ENCODE results near the gene NKG7.
"Not testable (repeated sequence)": the region's sequence is repeated elsewhere in the genome, so short reads cannot be mapped to it uniquely, and the experiment has no call there.

NKG7 gene, protein sequence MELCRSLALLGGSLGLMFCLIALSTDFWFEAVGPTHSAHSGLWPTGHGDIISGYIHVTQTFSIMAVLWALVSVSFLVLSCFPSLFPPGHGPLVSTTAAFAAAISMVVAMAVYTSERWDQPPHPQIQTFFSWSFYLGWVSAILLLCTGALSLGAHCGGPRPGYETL

DNA sequence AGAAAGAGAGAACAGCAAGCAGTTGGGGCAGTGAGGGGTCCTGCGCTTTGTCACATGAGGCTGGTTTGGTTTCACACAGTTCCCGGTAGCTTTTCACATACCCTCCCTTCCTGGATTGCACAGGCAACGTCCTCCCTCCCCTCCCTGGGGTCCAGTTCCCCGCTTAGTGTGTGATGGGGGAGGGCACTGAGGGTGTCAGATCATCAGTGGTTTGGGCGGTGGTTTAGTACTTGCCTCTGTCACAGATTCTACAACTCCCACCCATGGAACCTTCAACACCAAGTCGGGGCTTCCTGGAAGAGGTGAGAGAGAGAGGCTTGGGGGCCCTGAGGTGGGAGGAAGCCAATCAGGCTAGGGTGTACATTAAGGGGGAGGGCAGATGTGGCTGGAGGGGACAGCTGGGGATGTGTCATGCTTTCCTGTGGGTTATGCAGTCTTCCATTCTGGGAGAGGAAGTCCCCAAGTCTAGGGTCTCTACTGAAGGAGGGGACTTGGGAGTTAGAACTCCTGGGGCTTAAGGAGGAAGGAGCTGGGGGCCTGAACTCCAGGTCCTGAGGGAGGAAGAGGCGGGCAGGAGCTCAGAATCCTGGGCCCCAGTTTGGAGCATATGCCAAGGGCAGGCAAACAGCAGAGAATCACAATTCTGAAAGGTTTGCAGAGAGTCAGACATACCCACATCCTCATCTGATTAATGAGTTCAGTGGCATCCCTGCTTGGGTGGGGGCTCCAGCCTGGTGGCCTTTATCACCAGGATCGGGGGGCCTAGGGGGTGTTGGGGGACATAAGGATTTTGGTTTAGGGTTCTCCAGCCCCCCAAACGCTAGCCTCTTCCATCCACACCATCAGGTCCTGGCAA, at the start of gene NKG7:
Gene NKG7, minus strand, starts transcription at position 6 of the 856 bp plus-strand sequence. CDS start 119 bp downstream, outside the sequence.
- DNase-seq: peak; percentile 68 to 74

DNA sequence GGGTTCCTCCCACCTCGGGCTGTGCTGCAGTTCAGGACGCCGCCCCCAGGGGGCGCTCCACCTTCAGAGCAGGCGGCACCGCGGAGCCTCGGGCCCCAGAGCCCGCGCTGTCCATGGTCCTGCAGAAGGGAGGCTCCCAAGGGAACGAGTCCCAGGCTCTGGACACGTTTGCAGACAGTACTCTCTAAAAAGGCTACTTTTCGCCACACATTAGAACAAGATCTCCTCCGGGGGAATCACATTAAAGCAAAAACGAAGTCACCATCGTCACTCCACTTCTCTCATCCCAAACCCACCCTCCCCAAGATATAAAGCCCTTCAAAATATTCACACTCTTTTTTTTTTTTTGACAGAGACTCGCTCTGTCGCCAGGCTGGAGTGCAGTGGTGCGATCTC, 49.6 kb upstream of the NKG7 start:
- peak; percentile 78 to 81 for DNase-seq

DNA sequence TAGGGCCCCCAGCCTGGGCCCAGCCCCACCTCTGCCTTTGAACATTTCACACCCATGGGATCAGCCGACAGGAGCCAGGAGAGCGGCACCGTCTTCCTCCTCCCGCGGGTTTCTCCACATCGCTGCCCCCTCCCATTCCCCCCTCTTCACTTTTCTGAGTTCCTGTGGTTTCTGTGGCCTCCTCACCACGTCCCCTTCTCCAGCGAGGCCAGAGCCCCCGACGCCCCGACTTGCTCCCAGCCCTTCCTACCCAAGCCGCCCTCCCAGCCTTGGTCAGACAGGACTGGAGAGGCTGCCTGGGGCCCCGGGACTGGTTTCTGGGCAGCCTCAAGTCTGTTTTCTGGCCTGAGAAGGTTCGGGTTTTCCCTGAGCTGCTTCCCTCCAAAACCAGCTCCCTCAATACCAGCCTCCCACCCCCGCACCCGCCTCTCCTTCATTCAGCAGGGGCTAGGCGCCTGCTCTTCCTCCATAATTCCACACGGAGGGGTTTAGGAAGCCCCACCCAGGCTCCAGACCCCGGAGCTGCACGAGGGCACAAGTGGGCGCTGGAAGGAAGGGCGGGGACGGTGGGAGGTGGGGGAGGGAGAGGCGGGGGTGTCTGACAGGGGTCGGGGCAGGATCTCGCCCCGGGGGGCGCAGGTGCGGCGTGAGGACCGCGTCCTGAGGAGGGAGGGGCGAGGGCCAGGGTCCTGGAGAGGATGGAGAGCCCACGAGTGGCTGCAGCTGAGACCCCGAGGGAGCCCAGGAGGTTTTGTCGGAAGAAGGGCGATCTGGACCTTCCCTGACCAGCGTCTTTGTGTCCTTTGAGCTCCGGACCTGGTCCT, 49.0 kb upstream of the NKG7 start:
- no peak for DNase-seq

DNA sequence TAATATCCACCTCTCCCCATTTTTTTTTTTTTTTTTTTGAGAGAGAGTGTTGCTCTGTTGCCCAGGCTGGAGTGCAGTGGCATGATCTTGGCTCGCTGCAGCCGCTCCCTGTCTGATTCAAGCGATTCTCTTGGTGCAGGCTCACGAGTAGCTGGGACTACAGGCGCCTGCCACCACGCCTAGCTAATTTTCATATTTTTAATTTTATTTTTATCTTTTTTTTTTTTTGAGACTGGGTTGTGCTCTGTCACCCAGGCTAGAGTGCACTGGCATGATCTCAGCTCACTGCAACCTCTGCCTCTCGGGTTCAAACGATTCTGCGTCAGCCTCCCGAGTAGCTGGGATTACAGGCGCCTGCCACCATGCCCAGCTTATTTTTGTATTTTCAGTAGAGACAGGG, 48.1 kb upstream of the NKG7 start:
- DNase-seq: not testable (repeated sequence)

DNA sequence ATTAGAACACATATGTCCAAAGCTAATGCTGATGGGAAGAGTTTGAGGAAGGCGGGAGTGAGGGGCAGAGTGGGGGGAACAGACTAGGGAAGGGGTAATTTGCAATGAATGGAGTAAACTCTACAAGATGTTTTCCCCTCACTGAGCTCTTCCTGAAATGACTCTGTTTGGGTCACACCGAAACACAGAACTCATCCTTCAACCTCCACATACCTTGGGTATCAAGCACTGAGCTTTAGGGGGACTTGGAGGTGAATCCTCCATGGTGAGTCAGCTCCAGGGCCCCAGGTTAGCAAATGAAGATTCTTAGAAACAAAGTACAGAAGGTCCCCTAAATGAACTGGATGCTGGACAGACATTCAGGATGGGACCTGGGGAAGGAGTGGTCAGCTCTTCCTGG, 46.3 kb upstream of the NKG7 start:
- DNase-seq: no peak

DNA sequence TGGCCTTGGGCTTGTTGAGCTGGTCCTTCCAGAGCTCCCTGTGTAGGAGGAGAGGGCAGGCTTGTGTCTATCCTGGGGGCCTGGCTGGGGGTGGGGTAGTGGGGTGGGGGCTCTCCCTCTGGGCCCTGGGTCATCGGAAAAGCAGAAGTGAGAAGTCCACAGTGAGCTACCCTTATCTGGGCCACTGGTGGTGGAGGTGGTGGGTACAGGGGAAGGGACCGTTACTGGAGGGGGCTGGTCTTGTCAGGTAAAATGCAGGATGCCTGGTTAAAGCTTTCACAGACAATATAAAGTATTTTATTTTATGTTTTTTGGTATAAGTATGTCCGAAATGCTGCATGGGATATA, 45.3 kb upstream of the NKG7 start:
- DNase-seq: no peak

DNA sequence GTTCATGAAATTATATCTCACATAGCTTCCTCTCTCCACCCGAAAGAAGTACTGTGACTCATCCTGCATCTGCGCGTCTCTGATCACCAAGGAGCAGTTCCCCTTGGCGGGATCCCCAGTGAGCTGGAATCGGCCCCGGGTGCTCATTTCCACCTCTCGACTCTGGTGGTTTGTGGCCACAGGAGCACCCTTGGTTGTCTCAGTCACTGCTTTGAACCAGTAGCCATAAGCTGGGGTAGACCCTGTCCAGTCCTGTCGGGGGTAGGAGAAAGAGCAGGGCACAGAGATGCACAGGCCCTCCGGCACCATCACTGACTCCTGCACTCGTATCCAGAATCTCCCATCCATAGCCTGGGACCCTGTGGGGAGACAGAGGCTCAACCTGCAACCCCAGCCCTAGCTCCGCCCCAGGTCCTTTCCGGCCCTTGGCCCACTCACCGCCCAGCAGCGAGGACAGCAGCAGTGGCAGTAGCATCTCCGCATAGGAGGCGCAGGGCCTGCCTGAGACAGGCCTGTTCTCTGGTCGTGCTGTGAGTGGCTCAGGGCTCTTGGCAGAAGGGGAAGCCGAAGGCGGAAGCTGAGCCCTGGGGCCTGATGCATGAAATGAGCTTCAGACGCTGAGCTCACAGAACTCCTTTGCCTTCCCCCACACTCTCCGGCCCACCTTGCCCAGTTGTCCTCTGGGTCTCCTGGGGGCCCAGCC, 44.8 kb upstream of the NKG7 start, which contains the start of gene SIGLEC10:
Gene SIGLEC10, minus strand, starts transcription at position 536 of the 703 bp plus-strand sequence. Its CDS starts 61 bp downstream, at position 475.
- no peak for DNase-seq

DNA sequence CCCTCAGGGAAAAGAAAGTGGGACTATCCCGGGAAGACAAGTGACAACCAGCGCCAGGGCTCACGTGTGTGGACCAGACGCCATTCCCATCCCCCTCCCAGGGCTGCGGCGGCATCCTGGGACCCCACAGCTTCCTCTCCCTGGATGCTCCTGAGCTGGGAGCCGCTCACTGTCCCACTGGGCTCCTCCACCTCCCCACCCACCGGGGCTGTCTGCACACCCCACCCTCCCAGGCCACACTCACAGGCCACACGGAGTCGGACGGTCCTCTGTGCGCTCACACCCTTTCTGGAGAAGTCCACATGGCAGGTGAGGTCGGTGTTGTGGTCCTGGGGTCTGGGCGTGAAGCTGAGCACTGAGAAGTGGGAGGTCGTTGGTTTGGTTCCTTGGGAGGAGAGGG, 44.0 kb upstream of the NKG7 start:
- DNase-seq: not testable (repeated sequence)

DNA sequence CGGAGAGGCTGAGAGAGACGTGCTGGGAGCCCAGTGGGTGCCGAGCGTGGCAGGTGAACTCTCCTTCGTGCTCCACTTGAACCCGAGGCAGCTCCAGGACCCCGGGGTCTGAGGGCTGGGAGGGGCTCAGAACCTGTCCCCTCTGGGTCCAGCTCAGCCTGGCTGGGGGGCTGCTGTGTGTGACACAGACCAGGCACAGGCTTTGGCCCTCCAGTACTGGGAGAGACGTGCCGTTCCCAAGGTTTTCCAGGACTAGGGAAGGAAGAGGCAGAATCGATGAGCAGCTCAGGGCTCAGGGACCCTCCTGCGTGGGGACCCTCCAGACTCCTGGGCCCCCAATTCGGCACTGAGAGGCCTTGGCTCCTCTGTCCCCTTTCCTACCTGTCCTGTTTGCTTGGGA, 42.7 kb upstream of the NKG7 start:
- no peak for DNase-seq

DNA sequence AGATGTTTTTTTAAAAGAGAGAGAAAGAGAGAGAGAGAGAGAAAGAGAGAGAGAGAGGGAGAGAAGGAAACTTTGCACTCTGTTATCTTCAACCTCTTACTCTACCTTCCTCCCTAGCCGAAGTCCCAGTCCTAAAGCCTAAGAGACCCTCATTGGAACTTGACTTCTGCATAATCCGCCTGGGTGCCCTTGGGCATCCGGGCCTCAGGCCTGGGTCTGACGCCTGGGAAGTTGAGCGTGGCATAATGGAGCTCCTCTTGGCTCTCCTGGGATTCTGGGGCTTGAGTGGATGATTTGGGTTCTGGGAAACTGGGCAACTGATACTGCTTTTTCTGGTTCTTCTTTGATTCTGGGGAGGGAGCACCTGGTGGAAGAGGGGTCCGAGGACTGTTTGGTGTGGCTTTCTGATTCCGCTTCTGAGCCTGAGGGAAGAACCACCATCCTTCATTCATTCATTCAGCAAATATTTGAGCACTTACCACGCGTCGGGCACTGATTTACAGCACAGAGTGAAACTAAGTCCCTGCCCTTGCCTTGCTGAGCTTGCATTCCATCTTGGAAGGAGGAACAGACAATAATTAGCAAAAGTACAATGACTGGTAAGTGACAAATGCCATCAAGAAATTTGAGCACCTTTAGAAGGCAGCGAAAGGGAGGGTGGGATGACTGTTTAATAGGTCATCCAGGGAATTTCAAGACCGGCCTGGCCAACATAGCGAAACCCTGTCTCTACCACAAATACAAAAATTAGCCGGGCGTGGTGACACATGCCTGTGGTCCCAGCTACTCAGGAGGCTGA, 38.7 kb upstream of the NKG7 start:
- DNase-seq: no peak

DNA sequence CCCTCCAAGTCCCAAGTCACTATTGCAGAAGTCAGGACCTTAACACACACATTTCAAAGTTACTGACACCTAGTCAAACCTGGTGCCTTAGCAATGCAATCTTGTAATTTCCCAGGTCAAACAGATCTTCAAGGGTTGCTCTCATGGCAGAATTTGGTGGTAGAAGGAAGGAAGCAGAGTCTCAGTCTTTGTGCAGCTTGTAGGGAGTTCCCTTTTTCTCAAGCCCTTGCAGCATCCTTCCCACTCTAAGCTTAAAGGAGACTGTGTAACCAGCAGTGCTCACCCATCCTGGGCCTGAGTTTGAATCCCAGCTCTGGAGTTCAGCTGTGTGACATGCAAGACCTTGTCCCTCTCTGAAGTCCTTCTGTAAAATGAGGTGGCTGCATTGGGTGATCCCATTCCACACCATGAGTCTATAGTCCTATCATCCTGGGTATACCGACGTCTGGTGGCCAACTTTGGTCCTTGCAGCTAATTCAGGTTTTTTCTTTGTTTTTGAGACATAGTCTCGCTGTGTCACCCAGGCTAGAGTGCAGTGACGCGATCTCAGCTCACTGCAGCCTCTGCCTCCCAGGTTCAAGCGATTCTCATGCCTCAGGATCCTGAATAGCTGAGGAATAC, 35.2 kb upstream of the NKG7 start:
- DNase-seq: no peak

DNA sequence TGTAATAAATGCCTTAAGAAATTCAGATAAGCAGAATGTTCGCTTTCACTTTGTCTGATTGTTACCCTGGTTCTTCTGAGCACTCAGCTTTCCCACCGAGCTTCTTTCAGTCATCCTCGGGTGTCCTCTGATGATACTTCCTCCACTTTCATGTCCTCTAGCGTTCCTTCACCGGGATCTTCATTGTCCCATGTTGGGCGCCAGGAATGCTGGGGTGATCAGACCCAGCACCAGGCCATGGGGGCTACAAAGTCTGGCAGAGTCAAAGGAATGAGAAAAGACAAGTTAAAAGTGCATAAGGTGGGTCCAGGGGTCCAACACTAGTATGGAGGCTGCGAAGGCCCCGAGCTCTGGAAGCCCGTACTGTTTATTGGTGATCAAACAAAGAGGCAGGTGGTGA, 29.7 kb upstream of the NKG7 start:
- no peak for DNase-seq

DNA sequence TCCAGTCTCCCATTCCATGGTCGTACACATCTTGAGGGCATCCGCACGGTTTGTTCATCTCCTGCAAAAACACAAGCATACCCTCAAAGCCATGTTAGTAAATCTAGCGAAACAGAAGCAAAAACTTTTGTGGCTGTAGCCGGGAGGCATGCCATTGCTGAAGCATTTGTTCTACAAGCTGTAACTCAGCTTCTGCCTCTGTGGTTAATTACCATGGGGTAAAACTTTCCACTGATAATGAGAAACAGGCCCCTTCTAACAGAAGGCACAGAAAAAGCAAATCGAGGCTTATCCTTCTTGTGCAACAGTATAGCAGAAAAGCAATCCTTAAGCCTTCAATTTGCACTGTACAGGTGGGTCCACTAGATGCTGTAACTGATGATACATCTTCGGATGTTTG, 27.5 kb upstream of the NKG7 start:
- not testable (repeated sequence) for DNase-seq

DNA sequence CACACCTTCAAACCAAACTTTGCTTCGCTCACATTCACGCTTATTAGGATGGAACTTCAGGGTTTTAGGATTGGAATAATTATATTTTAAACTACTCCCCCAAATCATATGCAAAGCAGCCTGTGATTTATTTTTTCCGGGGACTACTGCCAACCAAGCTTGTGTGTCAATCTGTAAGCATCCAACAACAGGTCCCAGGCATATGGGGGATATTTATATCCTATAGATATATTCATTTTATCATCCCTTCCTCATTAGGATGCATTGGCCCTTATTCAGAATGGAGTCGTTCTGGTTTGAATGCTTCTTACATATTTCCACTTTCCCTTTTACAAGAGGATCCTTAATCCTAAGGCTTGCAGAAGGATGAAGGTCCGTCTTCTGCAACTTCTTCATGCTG, 26.8 kb upstream of the NKG7 start:
- DNase-seq: no peak

DNA sequence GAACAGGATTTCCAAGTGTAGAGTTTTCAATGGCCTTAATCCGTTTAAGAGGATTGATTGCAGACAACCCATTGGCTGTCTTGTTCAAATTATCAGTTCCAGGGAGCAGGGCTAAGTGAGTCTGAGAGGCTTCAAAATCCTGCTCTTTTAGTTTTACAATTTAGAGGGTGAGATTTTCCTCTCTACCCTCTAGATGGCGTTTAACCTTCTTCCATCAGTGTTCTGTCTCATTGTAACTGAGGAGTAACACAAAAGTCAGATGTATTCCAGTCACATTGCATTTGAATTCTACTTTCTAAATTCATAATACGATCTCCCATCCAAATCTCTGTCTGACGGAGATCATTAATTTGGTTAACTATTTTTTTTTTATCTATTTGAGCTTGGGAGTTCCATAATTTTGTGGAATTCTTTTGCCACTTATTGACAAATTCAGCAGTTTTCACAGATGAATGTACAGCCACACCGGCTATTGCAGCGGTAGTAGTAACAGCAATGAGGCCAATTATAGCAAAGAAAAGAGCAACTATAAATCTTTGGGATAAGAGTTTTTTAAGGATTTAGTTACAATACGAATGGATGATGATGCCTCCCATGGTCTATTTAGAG, 25.7 kb upstream of the NKG7 start:
- DNase-seq: no peak

DNA sequence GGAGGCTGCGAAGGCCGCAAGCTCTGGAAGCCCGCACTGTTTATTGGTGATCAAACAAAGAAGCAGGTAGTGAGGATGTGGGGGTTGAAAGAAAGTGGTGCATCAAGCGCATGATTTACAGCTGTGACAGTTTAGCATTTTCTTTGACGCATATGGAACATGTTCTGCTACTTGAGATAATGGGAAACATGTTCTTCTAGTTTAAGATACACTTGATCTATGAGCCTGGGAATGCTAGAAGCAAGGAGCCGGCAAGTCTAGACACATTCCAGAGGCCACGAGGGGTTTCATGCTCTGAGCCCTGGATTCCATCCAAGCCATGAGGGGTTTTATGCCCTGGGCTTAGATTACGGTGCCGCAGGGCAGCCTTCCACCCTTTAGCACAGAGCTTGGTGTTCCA, 25.0 kb upstream of the NKG7 start:
- DNase-seq: not testable (repeated sequence)

DNA sequence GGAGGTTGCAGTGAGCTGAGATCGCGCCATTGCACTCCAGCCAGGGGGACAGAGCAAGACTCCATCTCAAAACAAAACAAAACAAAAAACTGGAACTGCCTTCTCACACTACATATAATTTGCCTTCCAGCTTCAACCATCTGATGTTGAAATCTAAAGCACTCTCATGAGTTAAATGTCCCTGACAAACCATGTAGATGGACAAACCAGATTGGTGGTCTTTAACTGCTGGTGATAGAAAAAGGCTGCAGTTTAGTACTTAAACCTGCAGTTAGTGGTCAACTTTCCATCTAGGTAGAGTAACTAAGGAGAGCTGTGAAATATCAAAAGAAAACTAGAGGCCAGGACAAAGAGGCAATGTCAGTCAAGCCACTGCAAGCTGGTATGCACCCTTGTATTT, 23.7 kb upstream of the NKG7 start:
- DNase-seq: no peak

DNA sequence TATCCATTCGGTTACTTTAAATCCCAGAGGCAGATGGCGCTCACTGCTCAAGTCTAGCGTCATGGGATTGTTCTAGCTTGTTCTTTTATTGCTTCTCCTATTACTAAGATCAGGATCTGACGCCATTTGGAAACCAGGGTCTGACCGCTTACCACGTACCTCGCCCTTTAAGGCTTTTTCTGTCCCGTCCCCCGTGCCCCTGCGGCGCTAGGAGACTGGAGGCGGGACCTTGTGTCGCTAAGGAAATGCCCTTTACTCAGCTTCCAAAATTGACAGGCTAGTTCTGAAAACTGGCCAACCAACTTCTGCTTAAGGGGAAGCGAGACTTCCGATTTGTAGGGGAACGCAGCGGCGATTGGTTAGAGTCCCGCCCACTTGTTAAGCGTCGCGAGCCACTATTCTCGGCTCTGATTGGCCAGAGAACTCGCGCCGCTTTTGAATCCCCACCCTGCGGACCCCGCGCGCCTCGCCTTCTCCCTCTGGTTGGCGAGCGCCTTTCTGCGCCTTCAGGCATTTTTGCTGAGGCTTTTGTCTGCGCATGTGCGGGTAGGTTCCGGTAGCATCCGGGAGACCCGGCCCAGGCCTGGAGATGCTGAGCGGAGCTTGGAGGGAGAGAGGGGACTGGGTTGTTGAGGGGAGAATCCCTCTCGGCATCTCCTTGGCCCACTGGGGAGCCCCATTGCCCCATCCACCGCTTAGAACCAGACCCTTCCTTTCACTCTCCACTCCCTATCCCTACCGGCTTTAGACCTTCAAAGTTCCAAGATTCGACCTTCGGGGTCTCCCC, 21.8 kb upstream of the NKG7 start:
- peak; percentile 78 to 81 for DNase-seq

DNA sequence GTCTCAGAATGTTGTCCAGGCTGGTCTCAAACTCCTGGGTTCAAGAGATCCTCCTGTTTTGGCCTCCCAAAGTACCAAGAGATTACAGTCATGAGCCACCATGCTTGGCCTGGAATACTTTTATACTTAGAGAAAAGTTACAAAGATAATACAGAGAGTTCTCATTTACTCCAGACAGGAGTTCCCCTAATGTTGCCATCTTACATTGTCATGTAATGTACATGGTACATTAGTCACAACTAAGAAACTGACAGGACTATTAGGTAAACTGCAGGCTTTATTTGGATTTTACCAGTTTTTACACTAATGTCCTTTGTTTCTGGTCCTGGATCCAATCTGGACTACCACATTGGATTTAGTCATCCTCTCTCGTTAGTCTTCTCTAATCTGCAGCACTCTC, 20.2 kb upstream of the NKG7 start:
- no peak for DNase-seq

DNA sequence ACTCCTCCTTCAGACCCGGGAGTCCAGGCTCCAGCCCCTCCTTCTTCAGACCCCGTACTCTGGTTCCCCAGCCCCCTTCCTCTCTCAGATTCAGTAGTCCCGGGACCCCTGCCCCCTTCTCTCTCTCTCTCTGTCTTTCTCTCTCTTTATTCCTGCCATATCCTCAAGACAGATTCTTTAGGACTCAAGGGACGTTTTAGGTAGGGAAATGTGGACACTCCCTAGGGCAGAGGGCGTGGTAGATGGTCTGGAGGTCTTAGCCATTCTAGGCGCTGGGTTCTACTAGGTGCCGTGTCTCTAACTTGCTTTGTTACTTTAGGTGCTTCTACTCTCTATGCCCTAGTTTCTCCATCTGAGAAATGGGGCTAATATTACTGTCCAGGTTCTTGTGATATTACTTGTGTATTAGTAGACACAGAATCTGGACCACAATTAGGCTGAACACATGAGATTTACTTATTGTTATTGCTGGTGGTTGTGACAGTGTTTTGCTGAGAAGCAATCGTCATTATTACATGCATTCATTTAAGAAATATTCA, 18.7 kb upstream of the NKG7 start:
- no peak for DNase-seq

All from activated CD4-positive, alpha-beta T cell treated with anti-CD3 and anti-CD28 coated beads, Interleukin-2, amount 50 U/mL, for 4 hours (primary cell).